Naive thymus-derived CD4-positive, alpha-beta T cell (primary cell): ENCODE data around the gene ADIPOQ. TPM values are rescaled to one million over a fixed set of nuclear protein-coding genes. Genes with fewer than 3 reads are reported as not detected.
A peak's percentile ranks its signal among the peaks of the same experiment; 100 is the strongest.
"Not testable (repeated sequence)": the region's sequence is repeated elsewhere in the genome, so short reads cannot be mapped to it uniquely, and the experiment has no call there.

ENCODE experiments used
- ATAC-seq: fragments of 150-1000 bp; cut with Tn5 transposase; 2 replicates; pipeline ENCODE4 v1.10.0; 2021; ENCODE audit warnings: mild to moderate bottlenecking, moderate library complexity
- CTCF ChIA-PET: fragments of 350-600 bp; sonication (Branson Sonifier 250); formaldehyde crosslinking; loops from one replicate; lab custom pipeline; 2021; ENCODE audit warnings: antibody characterized with exemption; lab: Charles Lee
- POLR2A ChIA-PET: fragments of 350-600 bp; sonication (Branson Sonifier 250); formaldehyde crosslinking; loops from one replicate; lab custom pipeline; 2021; ENCODE audit warnings: antibody characterized with exemption, inconsistent platforms; lab: Charles Lee
- DNase-seq, 9 donors: peaks; one replicate each; pipeline versions ENCODE4 v3.0.0 to v3.0.0-alpha.2; 2020 to 2022; ENCODE audit warnings: mixed read lengths in 1 of 9
- H3K27ac ChIP-seq: one replicate; pipeline ENCODE4 v1.7.0; 2013; ENCODE audit warnings: mild to moderate bottlenecking, low read depth, low read length, moderate library complexity
- H3K27me3 ChIP-seq, 2 donors: one replicate each; pipeline ENCODE4 v1.7.0; 2013; ENCODE audit warnings: low read length in 2 of 2, mild to moderate bottlenecking in 2 of 2, moderate library complexity in 2 of 2; ENCODE audit not compliant: control insufficient read depth in 2 of 2, insufficient read depth in 2 of 2
- H3K36me3 ChIP-seq, 3 experiments: 1 replicate in 2 of 3; 2 replicates in 1 of 3; pipeline ENCODE4 v1.7.0; 2013; ENCODE audit warnings: low read length in 3 of 3, mild to moderate bottlenecking in 3 of 3, moderate library complexity in 1 of 3; ENCODE audit not compliant: insufficient read depth in 3 of 3, control insufficient read depth in 2 of 3
- H3K4me1 ChIP-seq, 2 donors: one replicate each; pipeline ENCODE4 v1.7.0; 2013; ENCODE audit warnings: low read length in 2 of 2, mild to moderate bottlenecking in 2 of 2, moderate library complexity in 1 of 2; ENCODE audit not compliant: control insufficient read depth in 2 of 2, insufficient read depth in 2 of 2
- H3K4me3 ChIP-seq: 2 replicates; pipeline ENCODE4 v1.7.0; 2013; ENCODE audit warnings: mild to moderate bottlenecking, low read length
- H3K9me3 ChIP-seq, 3 experiments: 1 replicate in 2 of 3; 2 replicates in 1 of 3; pipeline ENCODE4 v1.7.0; 2013; ENCODE audit warnings: low read length in 3 of 3; ENCODE audit not compliant: control insufficient read depth in 2 of 3
- H3K27ac Mint-ChIP-seq, 9 donors: one replicate each; pipeline ENCODE4 v1.8.0; 2020 to 2022; ENCODE audit warnings: mixed read lengths in 9 of 9, mild to moderate bottlenecking in 8 of 9, moderate library complexity in 5 of 9, inconsistent platforms in 2 of 9
- H3K27me3 Mint-ChIP-seq, 5 donors: one replicate each; pipeline ENCODE4 v1.8.0; 2021 to 2022; ENCODE audit warnings: mixed read lengths in 5 of 5, mild to moderate bottlenecking in 1 of 5
- H3K36me3 Mint-ChIP-seq, 5 donors: one replicate each; pipeline ENCODE4 v1.8.0; 2020 to 2022; ENCODE audit warnings: mixed read lengths in 5 of 5, mild to moderate bottlenecking in 3 of 5, inconsistent platforms in 1 of 5
- H3K4me1 Mint-ChIP-seq, 7 donors: one replicate each; pipeline ENCODE4 v1.8.0; 2020 to 2022; ENCODE audit warnings: mixed read lengths in 7 of 7, mild to moderate bottlenecking in 3 of 7, inconsistent platforms in 1 of 7
- H3K4me3 Mint-ChIP-seq, 10 donors: one replicate each; pipeline ENCODE4 v1.8.0; 2020 to 2022; ENCODE audit warnings: mild to moderate bottlenecking in 10 of 10, mixed read lengths in 10 of 10, moderate library complexity in 6 of 10, inconsistent platforms in 2 of 10
- H3K9me3 Mint-ChIP-seq, 11 donors: one replicate each; pipeline ENCODE4 v1.8.0; 2020 to 2022; ENCODE audit warnings: mixed read lengths in 11 of 11, mild to moderate bottlenecking in 4 of 11, inconsistent platforms in 1 of 11, moderate library complexity in 1 of 11
- intact Hi-C, 2 donors: fragments of 100-400 bp; cut with micrococcal nuclease; formaldehyde crosslinking; loops; one replicate each; pipeline ENCODE4 v1.15.1; 2023
- polyA plus RNA-seq, 2 donors: library from polyadenylated mRNA; unstranded; fragments of 300-500 nt; fragmentation: Illumina TruSeq; gene quantifications; one replicate each; pipeline ENCODE4 v1.2.3, GENCODE V29; 2021
- total RNA-seq, 6 experiments: library from RNA in 5 of 6; stranded (reverse) in 5 of 6; gene quantifications; 1 replicate in 5 of 6; 2 replicates in 1 of 6; pipeline ENCODE4 v1.2.3 and lab custom pipeline; 2021 to 2026

Gene ADIPOQ
- total and polyA plus RNA-seq, 7 experiments from 2014 or later: not detected

DNA sequence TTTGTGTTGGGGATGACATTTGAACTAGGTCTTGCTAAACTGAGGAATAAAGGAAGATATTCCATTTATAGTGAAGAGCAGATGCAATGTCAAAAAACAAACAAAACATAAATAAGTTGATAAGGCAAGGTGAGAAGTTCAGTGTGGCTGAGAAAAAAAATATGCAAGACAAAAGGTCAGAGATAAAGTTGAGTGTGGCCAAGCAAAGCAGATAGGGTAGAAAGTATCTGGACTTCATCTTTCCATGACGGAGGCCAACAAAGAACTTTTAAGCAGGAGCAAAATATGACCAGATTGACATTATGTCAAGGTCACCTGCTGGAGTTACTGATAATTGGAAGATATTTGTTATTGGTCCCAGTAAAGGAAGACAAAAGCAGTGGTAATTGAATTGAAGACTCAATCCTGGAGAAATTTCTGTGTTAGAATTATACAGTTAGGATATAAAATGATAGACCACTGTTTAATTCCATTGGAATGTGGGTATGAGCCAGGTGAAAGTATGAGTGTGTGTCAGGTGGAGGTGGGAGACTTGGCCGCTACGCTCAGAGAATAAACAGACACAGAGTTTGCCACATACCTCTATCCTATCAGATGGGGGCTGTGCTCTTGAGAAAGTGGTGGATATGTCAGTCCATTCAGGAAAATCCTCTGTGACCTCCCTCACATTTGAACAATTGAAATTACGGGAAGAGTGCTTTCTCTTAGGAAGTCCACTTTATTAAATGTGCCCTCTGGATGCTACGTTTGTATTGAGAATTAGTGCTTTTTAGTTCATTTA lies 28.1 kb downstream of the ADIPOQ start:
- H3K27ac Mint-ChIP-seq: peak overlapping the region in 8 of 9 donors; percentile 69 to 86 (median 79)
- peak overlapping the region; percentile 1 to 65 (median 33) for H3K4me3 Mint-ChIP-seq
- no peaks in the 10 kb centered on the region for H3K27me3 ChIP-seq

DNA sequence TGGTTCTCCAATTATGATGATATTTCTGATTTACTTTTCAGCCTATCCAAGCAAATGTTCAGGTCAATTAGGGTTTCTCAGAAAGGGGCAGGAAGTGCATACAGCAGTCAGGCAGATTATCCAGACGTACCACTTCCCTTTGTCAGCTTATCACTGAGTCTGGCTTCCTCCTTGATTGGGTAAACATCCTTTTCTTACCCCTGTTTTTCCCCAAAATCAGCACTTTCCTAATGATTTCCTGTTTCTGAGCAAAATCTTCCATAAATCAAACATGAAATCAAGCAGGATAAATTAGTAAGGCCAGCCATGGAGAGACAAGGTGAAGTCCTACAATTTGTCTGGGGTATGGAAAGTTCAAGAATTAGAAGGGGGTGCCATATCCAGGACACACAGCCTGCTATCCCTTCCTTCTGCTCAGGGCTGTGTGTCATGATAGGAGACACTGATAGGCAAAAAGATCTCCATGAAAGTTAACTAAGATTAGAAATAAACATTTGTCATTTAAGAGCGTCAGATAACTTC lies 29.0 kb downstream of the ADIPOQ start:
- POLR2A ChIA-PET: interaction anchor here (0.7 to 1.6 kb wide), 6 partner anchors 10 to 87 kb away, joined by 3 to 4 read pairs (median 4); no protein-coding TSS in a partner anchor
- no peak overlapping the region for H3K4me3 ChIP-seq
- Mint-ChIP-seq H3K4me1 (peaks cover 17 to 30% (median 23%) of the 10 kb centered on the region in 7 donors), H3K9me3 (peaks cover 0 to 16% (median 0%) of the 10 kb centered on the region in 11 donors), H3K36me3 (peaks cover 0 to 12% (median 0%) of the 10 kb centered on the region in 5 donors), H3K27ac (peak overlapping the region; percentile 63 to 86 (median 78)), H3K27me3 (no peaks in the 10 kb centered on the region), H3K4me3 (peak overlapping the region in 9 of 10 donors; percentile 4 to 65 (median 38))
- H3K36me3 ChIP-seq: no peaks in the 10 kb centered on the region
- H3K9me3 ChIP-seq: no peaks in the 10 kb centered on the region
- peaks cover 0 to 18% of the 10 kb centered on the region in 2 donors for H3K4me1 ChIP-seq
- DNase-seq: peak in 4 of 9 donors; percentile 17 to 34 (median 28)
- intact Hi-C loops: no loop called here
- H3K27me3 ChIP-seq: no peaks in the 10 kb centered on the region
- peak overlapping the region; percentile 14 for H3K27ac ChIP-seq
- CTCF ChIA-PET: interaction anchor here (0.7 to 1.3 kb wide), 5 partner anchors 8 to 61 kb away, joined by 3 to 4 read pairs (median 3); no protein-coding TSS in a partner anchor
- peak; percentile 71 for ATAC-seq

More for the DNA sequence above, 28.1 kb downstream of the ADIPOQ start:
- Histone ChIP-seq H3K27ac (peak overlapping the region; percentile 14), H3K4me1 (peaks cover 0 to 18% of the 10 kb centered on the region in 2 donors), H3K4me3 (no peak overlapping the region), H3K36me3 (no peaks in the 10 kb centered on the region), H3K9me3 (no peaks in the 10 kb centered on the region)
- DNase-seq: no peak
- ChIA-PET POLR2A (interaction anchor here (1.0 to 1.6 kb wide), 3 partner anchors 10 to 38 kb away, joined by 4 to 8 read pairs (median 4); no protein-coding TSS in a partner anchor), CTCF (interaction anchor here (1.3 kb wide), 1 partner anchor 22 kb away, joined by 3 read pairs; no protein-coding TSS in a partner anchor)
- Mint-ChIP-seq H3K4me1 (peaks cover 17 to 30% (median 23%) of the 10 kb centered on the region in 7 donors), H3K27me3 (no peaks in the 10 kb centered on the region), H3K9me3 (peaks cover 0 to 13% (median 0%) of the 10 kb centered on the region in 11 donors), H3K36me3 (peaks cover 0 to 12% (median 0%) of the 10 kb centered on the region in 5 donors)
- intact Hi-C loops: no loop called here
- no peak for ATAC-seq

DNA sequence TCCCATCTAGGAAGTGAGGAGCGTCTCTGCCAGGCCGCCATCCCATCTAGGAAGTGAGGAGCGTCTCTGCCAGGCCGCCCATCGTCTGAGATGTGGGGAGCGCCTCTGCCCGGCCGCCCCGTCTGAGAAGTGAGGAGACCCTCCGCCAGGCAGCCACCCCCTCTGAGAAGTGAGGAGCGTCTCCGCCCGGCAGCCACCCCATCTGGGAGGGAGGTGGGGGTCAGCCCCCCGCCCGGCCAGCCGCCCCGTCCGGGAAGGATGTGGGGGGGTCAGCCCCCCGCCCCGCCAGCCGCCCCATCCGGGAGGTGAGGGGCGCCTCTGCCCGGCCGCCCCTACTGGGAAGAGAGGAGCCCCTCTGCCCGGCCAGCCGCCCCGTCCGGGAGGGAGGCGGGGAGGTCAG lies 31.3 kb downstream of the ADIPOQ start:
- POLR2A ChIA-PET, intact Hi-C loops, H3K27me3 ChIP-seq, H3K36me3 ChIP-seq, H3K4me3 ChIP-seq, H3K27ac ChIP-seq, ATAC-seq, H3K27me3 Mint-ChIP-seq, H3K27ac Mint-ChIP-seq, H3K4me3 Mint-ChIP-seq, H3K9me3 ChIP-seq, DNase-seq, CTCF ChIA-PET: not testable (repeated sequence)
- Mint-ChIP-seq H3K36me3 (peaks cover 0 to 16% (median 0%) of the 10 kb centered on the region in 5 donors), H3K4me1 (peaks cover 17 to 30% (median 23%) of the 10 kb centered on the region in 7 donors), H3K9me3 (peaks cover 0 to 19% (median 0%) of the 10 kb centered on the region in 11 donors)
- H3K4me1 ChIP-seq: peaks cover 0 to 18% of the 10 kb centered on the region in 2 donors

DNA sequence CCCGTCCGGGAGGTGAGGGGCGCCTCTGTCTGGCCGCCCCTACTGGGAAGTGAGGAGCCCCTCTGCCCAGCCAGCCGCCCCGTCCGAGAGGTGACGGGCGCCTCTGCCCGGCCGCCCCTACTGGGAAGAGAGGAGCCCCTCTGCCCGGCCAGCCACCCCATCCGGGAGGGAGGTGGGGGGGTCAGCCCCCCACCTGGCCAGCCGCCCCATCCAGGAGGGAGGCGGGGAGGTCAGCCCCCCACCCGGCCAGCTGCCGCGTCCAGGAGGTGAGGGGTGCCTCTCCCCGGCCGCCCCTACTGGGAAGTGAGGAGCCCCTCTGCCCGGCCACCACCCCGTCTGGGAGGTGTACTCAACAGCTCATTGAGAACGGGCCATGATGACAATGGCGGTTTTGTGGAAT lies 31.7 kb downstream of the ADIPOQ start:
- H3K4me1 ChIP-seq: peaks cover under 1 to 18% of the 10 kb centered on the region in 2 donors
- H3K4me3 Mint-ChIP-seq, ATAC-seq, H3K36me3 ChIP-seq, H3K4me3 ChIP-seq, intact Hi-C loops, CTCF ChIA-PET, H3K27ac Mint-ChIP-seq, H3K27ac ChIP-seq, POLR2A ChIA-PET, H3K27me3 ChIP-seq, H3K9me3 ChIP-seq, H3K27me3 Mint-ChIP-seq, DNase-seq: not testable (repeated sequence)
- peaks cover 17 to 30% (median 23%) of the 10 kb centered on the region in 7 donors for H3K4me1 Mint-ChIP-seq
- H3K9me3 Mint-ChIP-seq: peaks cover 0 to 18% (median 0%) of the 10 kb centered on the region in 11 donors
- peaks cover 0 to 12% (median 0%) of the 10 kb centered on the region in 5 donors for H3K36me3 Mint-ChIP-seq

DNA sequence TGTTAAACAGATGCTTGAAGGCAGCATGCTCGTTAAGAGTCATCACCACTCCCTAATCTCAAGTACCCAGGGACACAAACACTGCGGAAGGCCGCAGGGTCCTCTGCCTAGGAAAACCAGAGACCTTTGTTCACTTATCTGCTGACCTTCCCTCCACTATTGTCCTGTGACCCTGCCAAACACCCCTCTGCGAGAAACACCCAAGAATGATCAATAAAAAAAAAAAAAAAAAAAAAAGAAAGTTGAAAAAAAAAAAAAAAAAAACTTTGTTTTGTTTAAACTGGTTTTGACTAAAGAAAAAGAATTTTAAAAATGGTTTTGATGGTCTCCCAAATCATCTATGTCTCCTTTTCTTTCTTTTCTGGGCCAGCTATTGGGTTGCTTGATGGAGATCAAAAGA lies 32.3 kb downstream of the ADIPOQ start:
- H3K27me3 Mint-ChIP-seq, CTCF ChIA-PET, H3K36me3 ChIP-seq, H3K27me3 ChIP-seq, POLR2A ChIA-PET, ATAC-seq, H3K36me3 Mint-ChIP-seq, intact Hi-C loops, H3K27ac ChIP-seq, H3K4me3 ChIP-seq, H3K4me3 Mint-ChIP-seq, DNase-seq, H3K9me3 ChIP-seq: not testable (repeated sequence)
- peaks cover 7 to 19% of the 10 kb centered on the region in 2 donors for H3K4me1 ChIP-seq
- Mint-ChIP-seq H3K4me1 (peaks cover 17 to 32% (median 28%) of the 10 kb centered on the region in 7 donors), H3K27ac (peak overlapping the region in 1 of 9 donors; percentile 31), H3K9me3 (peaks cover 0 to 18% (median 0%) of the 10 kb centered on the region in 11 donors)

DNA sequence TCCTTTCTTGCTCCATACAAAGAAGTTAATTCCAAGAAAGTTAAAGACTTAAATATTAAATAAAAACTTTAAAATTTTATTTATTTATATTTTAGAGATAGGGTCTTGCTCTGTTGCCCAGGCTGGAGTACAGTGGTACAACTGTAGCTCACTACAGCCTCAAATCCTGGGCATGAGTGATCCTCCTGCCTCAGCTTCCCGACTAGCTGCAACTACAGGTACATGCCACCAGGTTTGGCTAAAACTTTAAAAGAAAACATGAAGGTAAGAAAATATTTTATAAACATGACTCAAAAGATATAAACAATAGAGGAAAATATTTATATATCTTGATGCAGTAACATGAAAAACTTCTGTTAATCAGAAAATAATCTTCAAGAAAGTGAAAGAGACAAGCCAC lies 33.2 kb downstream of the ADIPOQ start:
- H3K4me1 Mint-ChIP-seq: peaks cover 18 to 34% (median 31%) of the 10 kb centered on the region in 7 donors
- H3K36me3 Mint-ChIP-seq: peaks cover 0 to 6% (median 0%) of the 10 kb centered on the region in 5 donors
- CTCF ChIA-PET: no interaction called here
- Histone ChIP-seq H3K9me3 (no peaks in the 10 kb centered on the region), H3K4me3 (no peak overlapping the region), H3K27me3 (no peaks in the 10 kb centered on the region), H3K4me1 (peaks cover 14 to 23% of the 10 kb centered on the region in 2 donors), H3K27ac (no peak overlapping the region), H3K36me3 (no peaks in the 10 kb centered on the region)
- POLR2A ChIA-PET: no interaction called here
- ATAC-seq: no peak
- intact Hi-C loops: no loop called here
- DNase-seq: no peak
- no peak overlapping the region for H3K4me3 Mint-ChIP-seq
- H3K27ac Mint-ChIP-seq: no peak overlapping the region
- H3K9me3 Mint-ChIP-seq: peaks cover 0 to 13% (median 0%) of the 10 kb centered on the region in 11 donors
- H3K27me3 Mint-ChIP-seq: no peaks in the 10 kb centered on the region
